ENCODE measurements around the gene GTF2H4. TPM values are rescaled to one million over a fixed set of nuclear protein-coding genes. Genes with fewer than 3 reads are reported as not detected.
"Not testable (repeated sequence)": the region's sequence is repeated elsewhere in the genome, so short reads cannot be mapped to it uniquely, and the experiment has no call there.

GTF2H4 gene
- total RNA-seq, 2 donors from 2014 or later = 14.9 to 42.2 TPM

- DNase-seq (ENCODE audit: low spot score) (no peak), ATAC-seq (ENCODE audit: insufficient number of reproducible peaks, low FRiP score, low read depth) (no peak)
- H3K9me3 ChIP-seq = peaks cover 13% of the 10 kb centered on the region
- H3K4me3 ChIP-seq = no peak overlapping the region
- no peaks in the 10 kb centered on the region for H3K4me1 ChIP-seq (ENCODE audit: control insufficient read depth in 1 of 2, low read depth in 2 of 2)
- TF ChIP-seq CTCF (IDR thresholded peaks at IDR 0.05) = no peak
- H3K36me3 ChIP-seq = no peaks in the 10 kb centered on the region
- no peak overlapping the region for H3K27ac ChIP-seq
- H3K27me3 ChIP-seq (replicated peaks; ENCODE audit: insufficient read depth) = no peaks in the 10 kb centered on the region
Observed at GRCh38 chr6:30870546-30870945, 37.5 kb upstream of the GTF2H4 start.

- DNase-seq (ENCODE audit: low spot score) (no peak), ATAC-seq (ENCODE audit: insufficient number of reproducible peaks, low FRiP score, low read depth) (no peak)
- H3K27me3 ChIP-seq (replicated peaks; ENCODE audit: insufficient read depth) = no peaks in the 10 kb centered on the region
- no peak overlapping the region for H3K27ac ChIP-seq
- H3K4me3 ChIP-seq = no peak overlapping the region
- peaks cover 13% of the 10 kb centered on the region for H3K9me3 ChIP-seq
- no peak for TF ChIP-seq CTCF (IDR thresholded peaks at IDR 0.05)
- H3K4me1 ChIP-seq (ENCODE audit: control insufficient read depth in 1 of 2, low read depth in 2 of 2) = peaks cover 5 to 8% of the 10 kb centered on the region in 2 donors
- no peaks in the 10 kb centered on the region for H3K36me3 ChIP-seq
Observed at GRCh38 chr6:30871592-30872183, 36.3 kb upstream of the GTF2H4 start.

DNA sequence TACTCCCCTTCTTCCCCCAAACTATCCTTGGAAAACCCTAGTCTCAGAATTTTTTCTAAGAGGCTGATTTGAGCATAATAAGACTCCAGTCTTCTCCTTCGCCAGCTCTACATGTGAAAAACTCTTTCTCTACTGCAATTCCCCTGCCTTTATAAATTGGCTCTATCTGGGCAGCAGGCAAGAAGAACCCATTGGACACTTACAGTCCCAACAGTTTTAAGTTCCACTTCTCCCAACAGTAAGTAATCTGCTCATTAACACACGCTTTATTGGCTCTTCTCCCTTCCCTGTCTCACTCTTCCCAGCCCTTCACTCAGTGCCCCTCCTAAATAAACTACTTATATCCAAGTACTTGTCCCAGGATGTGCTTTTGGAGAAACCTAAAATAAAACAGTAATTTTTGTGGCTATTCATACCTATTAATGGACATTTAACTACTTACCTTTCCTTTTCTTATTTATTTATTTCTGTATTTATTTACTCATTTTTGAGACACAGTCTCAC lies 34.8 kb upstream of the GTF2H4 start:
- Histone ChIP-seq H3K4me1 (ENCODE audit: control insufficient read depth in 1 of 2, low read depth in 2 of 2) (peaks cover 8 to 20% of the 10 kb centered on the region in 2 donors), H3K4me3 (no peak overlapping the region), H3K27ac (no peak overlapping the region), H3K9me3 (peaks cover 13% of the 10 kb centered on the region), H3K36me3 (no peaks in the 10 kb centered on the region), H3K27me3 (replicated peaks; ENCODE audit: insufficient read depth) (no peaks in the 10 kb centered on the region)
- TF ChIP-seq CTCF (IDR thresholded peaks at IDR 0.05) = no peak
- no peak for DNase-seq (ENCODE audit: low spot score)
- ATAC-seq (ENCODE audit: insufficient number of reproducible peaks, low FRiP score, low read depth) = no peak

DNA sequence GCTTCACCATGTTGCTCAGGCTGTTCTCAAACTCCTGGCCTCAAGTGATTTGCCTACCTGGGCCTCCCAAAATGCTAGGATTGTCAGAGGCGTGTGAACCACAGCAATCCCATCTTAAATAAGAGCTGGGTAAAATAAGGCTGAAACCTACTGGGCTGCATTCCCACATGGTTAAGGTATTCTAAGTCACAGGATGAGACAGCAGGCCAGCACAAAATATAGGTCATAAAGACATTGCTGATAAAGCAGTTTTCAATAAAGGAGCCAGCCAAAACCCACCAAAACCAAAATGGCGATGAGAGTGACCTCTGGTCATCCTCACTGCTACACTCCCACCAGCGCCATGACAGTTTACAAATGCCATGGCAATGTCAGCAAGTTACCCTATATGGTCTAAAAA lies 34.2 kb upstream of the GTF2H4 start:
- not testable (repeated sequence) for H3K27me3 ChIP-seq (replicated peaks; ENCODE audit: insufficient read depth); H3K36me3 ChIP-seq; DNase-seq (ENCODE audit: low spot score); ATAC-seq (ENCODE audit: insufficient number of reproducible peaks, low FRiP score, low read depth); H3K27ac ChIP-seq; H3K4me3 ChIP-seq
- Histone ChIP-seq H3K9me3 (peaks cover 13% of the 10 kb centered on the region), H3K4me1 (ENCODE audit: control insufficient read depth in 1 of 2, low read depth in 2 of 2) (peaks cover 8 to 20% of the 10 kb centered on the region in 2 donors)

DNA sequence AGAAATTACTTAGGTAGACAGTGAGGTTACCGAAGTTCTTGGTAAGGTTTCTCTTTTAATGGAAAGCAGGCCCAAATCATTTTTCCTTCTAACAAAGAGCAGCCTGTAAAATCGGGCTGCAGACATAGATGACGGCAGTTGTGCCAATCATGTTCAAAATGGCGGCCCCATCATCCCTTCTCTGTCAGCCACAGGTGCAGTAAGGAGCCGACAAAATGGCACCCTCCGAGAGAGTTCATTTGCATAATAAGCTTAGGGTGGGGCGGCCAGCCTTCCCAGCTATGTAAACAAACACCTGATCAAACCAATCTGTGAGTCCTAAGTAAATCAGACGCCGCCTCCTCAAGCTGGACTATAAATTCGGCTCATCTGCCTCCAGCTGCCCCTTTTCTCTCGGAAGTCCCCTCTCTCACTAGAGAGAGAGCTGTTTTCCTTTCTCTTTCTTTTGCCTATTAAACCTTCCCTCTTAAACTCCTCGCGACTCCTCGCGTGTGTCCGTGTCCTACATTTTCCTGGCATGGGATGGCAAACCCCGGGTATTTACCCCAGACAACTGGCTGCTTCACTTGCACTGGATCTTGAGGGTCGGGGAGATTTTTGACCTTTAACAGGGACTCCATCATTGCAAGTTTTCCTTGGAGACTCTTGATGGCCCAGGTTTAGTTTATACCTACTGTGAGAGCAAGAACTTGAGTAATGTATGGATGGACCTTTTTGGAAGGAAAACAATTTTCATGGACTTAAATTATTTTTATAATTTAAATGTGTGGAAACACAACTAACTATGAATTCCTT lies 32.6 kb upstream of the GTF2H4 start:
- Histone ChIP-seq H3K36me3 (no peaks in the 10 kb centered on the region), H3K9me3 (peaks cover 4% of the 10 kb centered on the region), H3K4me1 (ENCODE audit: control insufficient read depth in 1 of 2, low read depth in 2 of 2) (peaks cover 8 to 20% of the 10 kb centered on the region in 2 donors), H3K27me3 (replicated peaks; ENCODE audit: insufficient read depth) (no peaks in the 10 kb centered on the region), H3K4me3 (no peak overlapping the region), H3K27ac (no peak overlapping the region)
- ATAC-seq (ENCODE audit: insufficient number of reproducible peaks, low FRiP score, low read depth) (no peak), DNase-seq (ENCODE audit: low spot score) (no peak)
- TF ChIP-seq CTCF (IDR thresholded peaks at IDR 0.05) = no peak

Measured in thoracic aorta (tissue), 2 donors.